HCT116 (cell line): ENCODE data around the gene VCAM1. TPM values are rescaled to one million over a fixed set of nuclear protein-coding genes. Genes with fewer than 3 reads are reported as not detected.

Experiments
- ATAC-seq: fragments of 200-7000 bp; cut with Tn5 transposase; 2 replicates; pipeline ENCODE4 v1.9.1; 2020; ENCODE audit warnings: mild to moderate bottlenecking, moderate library complexity
- BruUV-seq: library from RNA; stranded (reverse); fragments of 400-500 nt; replicated peaks from 2 replicates; lab custom pipeline; 2021; lab: Mats Ljungman, UMichigan
- CTCF ChIA-PET: fragments of 300-600 bp; sonication (Branson Sonifier 250); formaldehyde crosslinking; loops from one replicate; lab custom pipeline; 2021; ENCODE audit warnings: antibody characterized with exemption; lab: Charles Lee
- POLR2A ChIA-PET: fragments of 300-600, 350-600 bp; sonication (Branson Sonifier 250); formaldehyde crosslinking; loops from one replicate; lab custom pipeline; 2021; ENCODE audit warnings: antibody characterized with exemption; lab: Charles Lee
- RAD21 ChIA-PET, 2 experiments: fragments of 300-600 bp; sonication (Branson Sonifier 250); formaldehyde crosslinking; loops; one replicate each; lab custom pipeline; 2023; ENCODE audit warnings: low total read pairs in 2 of 2; ENCODE audit not compliant: uncharacterized antibody in 2 of 2, unreplicated experiment in 2 of 2, low non-redundant PET in 1 of 2; lab: Charles Lee
- DNase-seq: peaks from one replicate; pipeline ENCODE4 v3.0.0-alpha.2; 2010; ENCODE audit warnings: low read depth, low spot score
- H2AFZ ChIP-seq: fragments of 200-600 bp; shearing (Covaris generic), sonication (generic); 2 replicates; pipeline ENCODE4 v1.6.1; 2017; ENCODE audit warnings: low read depth, mixed run types, mixed read lengths, antibody characterized with exemption, low read length; ENCODE audit not compliant: poor library complexity, severe bottlenecking
- H3K27ac ChIP-seq: 2 replicates; pipeline ENCODE4 v1.5.1; 2012; ENCODE audit warnings: low read depth, low read length
- H3K27me3 ChIP-seq: fragments of 200-600 bp; sonication (generic); 2 replicates; pipeline ENCODE4 v1.6.1; 2016; ENCODE audit warnings: mixed run types, low read length, mixed read lengths; ENCODE audit not compliant: insufficient read depth
- H3K36me3 ChIP-seq, 2 experiments: fragments of 200-500 bp in 1 of 2; fragments of 200-600 bp in 1 of 2; sonication (Bioruptor generic) in 1 of 2; sonication (generic) in 1 of 2; 2 replicates each; pipeline versions ENCODE4 v1.5.1 to v1.6.1; 2014 to 2016; ENCODE audit warnings: low read length in 2 of 2, inconsistent platforms in 1 of 2, mixed read lengths in 1 of 2, mixed run types in 1 of 2; ENCODE audit not compliant: insufficient read depth in 2 of 2, control insufficient read depth in 1 of 2
- H3K4me1 ChIP-seq, 2 experiments: fragments of 200-600 bp in 1 of 2; sonication (generic) in 1 of 2; 2 replicates each; pipeline versions ENCODE4 v1.5.1 to v1.6.1; 2012 to 2017; ENCODE audit warnings: low read length in 2 of 2, inconsistent platforms in 1 of 2, mild to moderate bottlenecking in 1 of 2, mixed read lengths in 1 of 2, mixed run types in 1 of 2, moderate library complexity in 1 of 2; ENCODE audit not compliant: insufficient read depth in 2 of 2, control insufficient read depth in 1 of 2
- H3K4me2 ChIP-seq: fragments of 200-600 bp; sonication (generic); 2 replicates; pipeline ENCODE4 v1.6.1; 2017; ENCODE audit warnings: mixed run types, low read length, mixed read lengths
- H3K4me3 ChIP-seq, 2 experiments: fragments of 200-600 bp in 1 of 2; sonication (generic) in 1 of 2; replicated peaks in 1 of 2; 2 replicates each; pipeline ENCODE4 v1.5.1; 2011 to 2016; ENCODE audit warnings: low read length in 2 of 2, control low read depth in 1 of 2, low read depth in 1 of 2, mild to moderate bottlenecking in 1 of 2, mixed read lengths in 1 of 2, mixed run types in 1 of 2
- H3K79me2 ChIP-seq: fragments of 200-600 bp; sonication (generic); 2 replicates; pipeline ENCODE4 v1.6.1; 2017; ENCODE audit warnings: mild to moderate bottlenecking, mixed run types, low read length, moderate library complexity, mixed read lengths; ENCODE audit not compliant: insufficient read depth
- H3K9ac ChIP-seq: fragments of 200-600 bp; sonication (generic); 2 replicates; pipeline ENCODE4 v1.6.1; 2016; ENCODE audit warnings: low read length, mixed read lengths
- H3K9me2 ChIP-seq: fragments of 200-600 bp; sonication (generic), shearing (Covaris generic); 2 replicates; pipeline ENCODE4 v1.6.1; 2017; ENCODE audit warnings: mixed run types, mild to moderate bottlenecking, moderate library complexity; ENCODE audit not compliant: insufficient read depth
- H3K9me3 ChIP-seq, 2 experiments: fragments of 200-500 bp in 1 of 2; fragments of 200-600 bp in 1 of 2; sonication (Bioruptor generic) in 1 of 2; sonication (generic) in 1 of 2; 2 replicates each; pipeline ENCODE4 v1.6.1; 2014 to 2017; ENCODE audit warnings: low read length in 2 of 2, mixed read lengths in 2 of 2, inconsistent platforms in 1 of 2, low read depth in 1 of 2, mild to moderate bottlenecking in 1 of 2, mixed run types in 1 of 2, moderate library complexity in 1 of 2; ENCODE audit not compliant: control insufficient read depth in 1 of 2, insufficient read depth in 1 of 2
- H4K20me1 ChIP-seq: fragments of 200-600 bp; sonication (generic), shearing (Covaris generic); 2 replicates; pipeline ENCODE4 v1.6.1; 2017; ENCODE audit warnings: mixed run types, mild to moderate bottlenecking, moderate library complexity; ENCODE audit not compliant: insufficient read depth
- ATF3 ChIP-seq: IDR thresholded peaks from 2 replicates; pipeline ENCODE4 v1.6.1; 2012
- CBX3 ChIP-seq: IDR thresholded peaks from 2 replicates; pipeline ENCODE4 v1.6.1; 2012; ENCODE audit warnings: low read depth
- CTCF ChIP-seq, 3 experiments: fragments of 200-600 bp in 1 of 3; sonication (generic) in 1 of 3; IDR thresholded peaks in 2 of 3; conservative IDR thresholded peaks in 1 of 3; 2 replicates each; pipeline ENCODE4 v1.5.1; 2012 to 2017; ENCODE audit warnings: low read depth in 2 of 3, low read length in 2 of 3, antibody characterized with exemption in 1 of 3, borderline replicate concordance in 1 of 3, control low read depth in 1 of 3, mild to moderate bottlenecking in 1 of 3, mixed read lengths in 1 of 3, mixed run types in 1 of 3, moderate library complexity in 1 of 3; ENCODE audit not compliant: insufficient read depth in 1 of 3
- EGR1 ChIP-seq: IDR thresholded peaks from 2 replicates; pipeline ENCODE4 v1.6.1; 2012; ENCODE audit warnings: low read depth
- ELF1 ChIP-seq: IDR thresholded peaks from 2 replicates; pipeline ENCODE4 v1.6.1; 2012; ENCODE audit warnings: low read depth, borderline replicate concordance
- EZH2 ChIP-seq: fragments of 200-600 bp; sonication (generic); IDR thresholded peaks from 2 replicates; pipeline ENCODE4 v1.6.1; 2017; ENCODE audit warnings: antibody characterized with exemption, mixed run types
- EZH2phosphoT487 ChIP-seq: fragments of 200-600 bp; IDR thresholded peaks from 2 replicates; pipeline ENCODE4 v1.6.1; 2018; ENCODE audit warnings: antibody characterized with exemption, borderline replicate concordance
- FOSL1 ChIP-seq: IDR thresholded peaks from 2 replicates; pipeline ENCODE4 v1.6.1; 2012; ENCODE audit warnings: low read depth
- JUND ChIP-seq: IDR thresholded peaks from 2 replicates; pipeline ENCODE4 v1.6.1; 2012
- MAX ChIP-seq: IDR thresholded peaks from 2 replicates; pipeline ENCODE4 v1.6.1; 2012
- POLR2AphosphoS5 ChIP-seq: IDR thresholded peaks from 2 replicates; pipeline ENCODE4 v1.6.1; 2011; ENCODE audit warnings: mild to moderate bottlenecking, low read depth, low read length, moderate library complexity
- RAD21 ChIP-seq: IDR thresholded peaks from 2 replicates; pipeline ENCODE4 v1.6.1; 2012; ENCODE audit warnings: low read depth, mild to moderate bottlenecking
- REST ChIP-seq: IDR thresholded peaks from 2 replicates; pipeline ENCODE4 v1.6.1; 2012; ENCODE audit warnings: low read depth
- SIN3A ChIP-seq: IDR thresholded peaks from 2 replicates; pipeline ENCODE4 v1.6.1; 2012; ENCODE audit warnings: low read depth
- SP1 ChIP-seq: IDR thresholded peaks from 2 replicates; pipeline ENCODE4 v1.6.1; 2012; ENCODE audit warnings: low read depth
- TCF7L2 ChIP-seq: IDR thresholded peaks from 2 replicates; pipeline ENCODE4 v1.7.0; 2011; ENCODE audit warnings: borderline replicate concordance, inconsistent platforms; ENCODE audit not compliant: insufficient read depth, insufficient read length; ENCODE audit errors: extremely low read depth
- YY1 ChIP-seq: IDR thresholded peaks from 2 replicates; pipeline ENCODE4 v1.6.1; 2011; ENCODE audit warnings: low read length, low read depth, moderate library complexity, mild to moderate bottlenecking; ENCODE audit not compliant: insufficient replicate concordance; ENCODE audit errors: extremely low read depth
- ZBTB33 ChIP-seq: IDR thresholded peaks from 2 replicates; pipeline ENCODE4 v1.6.1; 2011; ENCODE audit warnings: mild to moderate bottlenecking, low read length, moderate library complexity; ENCODE audit not compliant: insufficient replicate concordance; ENCODE audit errors: extremely low read depth
- ZFX ChIP-seq: fragments of 450-650 bp; IDR thresholded peaks from 2 replicates; pipeline ENCODE4 v1.6.1; 2017
- ZNF274 ChIP-seq: fragments of 200-500 bp; sonication (Bioruptor generic); IDR thresholded peaks from 2 replicates; pipeline ENCODE4 v1.6.1; 2014; ENCODE audit warnings: mild to moderate bottlenecking, low read depth, low read length, inconsistent platforms
- intact Hi-C: fragments of 100-400 bp; cut with micrococcal nuclease; formaldehyde crosslinking; loops from 2 replicates; pipeline ENCODE4 v1.10.0; 2022
- total RNA-seq: library from RNA; stranded (reverse); gene quantifications from one replicate; pipeline ENCODE4 v1.2.1, GENCODE V29; 2021; ENCODE audit not compliant: unreplicated experiment

VCAM1 gene
- total RNA-seq, 1 experiment from 2014 or later = 0.17 TPM

- POLR2A ChIA-PET = no interaction called here
- H3K36me3 ChIP-seq = no peaks in the 10 kb centered on the region
- H3K27ac ChIP-seq = no peak overlapping the region
- CTCF ChIA-PET = no interaction called here
- H3K27me3 ChIP-seq = no peaks in the 10 kb centered on the region
- DNase-seq (no peak), ATAC-seq (no peak)
- no TSS peak for BruUV-seq
- H3K9ac ChIP-seq = no peak overlapping the region
- no peaks in the 10 kb centered on the region for H4K20me1 ChIP-seq
- intact Hi-C loops = no loop called here
- H3K9me2 ChIP-seq = no peaks in the 10 kb centered on the region
- no peaks in the 10 kb centered on the region for H3K79me2 ChIP-seq
- no peaks in the 10 kb centered on the region for H3K9me3 ChIP-seq
- peaks cover 0 to 7% of the 10 kb centered on the region in 2 experiments; a peak in 2 of 4 replicates for H3K4me1 ChIP-seq
- RAD21 ChIA-PET = no interaction called here
- H3K4me2 ChIP-seq = no peak overlapping the region
- H3K4me3 ChIP-seq = no peak overlapping the region
- H2AFZ ChIP-seq = no peak overlapping the region
- TF ChIP-seq YY1 = no peak
- TF ChIP-seq JUND = no peak
- no peak for TF ChIP-seq ELF1
- TF ChIP-seq REST = no peak
- no peak for TF ChIP-seq SIN3A
- TF ChIP-seq CTCF (IDR thresholded peaks at IDR 0.05 in 2 of 3, conservative IDR thresholded peaks at IDR 0.05 in 1 of 3; ENCODE audit: borderline replicate concordance in 1 of 3, insufficient read depth in 1 of 3, low read depth in 2 of 3, low read length in 2 of 3) = no peak
- no peak for TF ChIP-seq TCF7L2
- no peak for TF ChIP-seq EZH2phosphoT487
- no peak for TF ChIP-seq ZFX
- TF ChIP-seq ZBTB33 = no peak
- TF ChIP-seq CBX3 = no peak
- TF ChIP-seq MAX = no peak
- no peak for TF ChIP-seq EZH2
- no peak for TF ChIP-seq RAD21
- no peak for TF ChIP-seq FOSL1
- no peak for TF ChIP-seq ZNF274
- TF ChIP-seq ATF3 = no peak
- no peak for TF ChIP-seq EGR1
- no peak for TF ChIP-seq SP1
- no peak for TF ChIP-seq POLR2AphosphoS5
These were observed 5.9 kb upstream of the VCAM1 start for GRCh38 chr1:100713626-100714025.
